SH-SY5Y (cell line): ENCODE results near the gene RSBN1L.

ENCODE experiments used
- GATA2 ChIP-seq: IDR thresholded peaks from 2 replicates; pipeline ENCODE4 v1.6.1; 2011; ENCODE audit warnings: mild to moderate bottlenecking, low read depth, low read length
- GATA3 ChIP-seq: IDR thresholded peaks from 2 replicates; pipeline ENCODE4 v1.6.1; 2011; ENCODE audit warnings: low read depth, mild to moderate bottlenecking, low read length, moderate library complexity

- TF ChIP-seq GATA2, result no peak
- no peak for TF ChIP-seq GATA3
Observed at GRCh38 chr7:77648742-77649338, 47.4 kb upstream of the RSBN1L start.
